Testis (tissue), 2 donors: Measurements from ENCODE around the gene RALGAPA1.

Source experiments
- POLR2A ChIP-seq: fragments of 450-650 bp; IDR thresholded peaks from one replicate; pipeline ENCODE4 v1.6.1; 2017; ENCODE audit warnings: antibody characterized with exemption, mild to moderate bottlenecking, moderate library complexity
- TF ChIP-seq, protein P1 (sequence below), 3 experiments: fragments of 450-650 bp in 2 of 3; fragments of 200-600 bp in 1 of 3; sonication (generic) in 1 of 3; IDR thresholded peaks; one replicate each; pipeline ENCODE4 v1.5.1; 2016 to 2019; ENCODE audit warnings: antibody characterized with exemption in 3 of 3, mild to moderate bottlenecking in 2 of 3, moderate library complexity in 1 of 3

DNA sequence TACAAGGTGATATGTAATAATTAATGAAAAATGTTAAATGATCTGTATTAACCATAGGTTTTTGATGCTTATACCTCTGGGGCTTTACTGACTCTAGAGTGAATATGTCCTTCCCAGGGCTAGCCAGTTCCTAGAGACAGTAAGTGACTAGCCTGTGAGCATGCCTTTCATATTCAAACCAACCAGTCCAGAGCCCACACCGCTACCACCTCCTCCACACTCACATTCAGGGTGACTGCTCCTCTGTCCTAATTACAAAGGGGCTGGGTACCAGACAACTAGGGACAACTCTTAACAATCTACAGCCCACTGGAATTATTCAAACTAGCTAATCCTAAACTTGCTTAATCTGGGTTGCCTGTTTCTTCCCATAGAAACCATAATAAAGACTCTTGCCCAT lies 49.0 kb downstream of the RALGAPA1 start:
- TF ChIP-seq, protein P1, sequence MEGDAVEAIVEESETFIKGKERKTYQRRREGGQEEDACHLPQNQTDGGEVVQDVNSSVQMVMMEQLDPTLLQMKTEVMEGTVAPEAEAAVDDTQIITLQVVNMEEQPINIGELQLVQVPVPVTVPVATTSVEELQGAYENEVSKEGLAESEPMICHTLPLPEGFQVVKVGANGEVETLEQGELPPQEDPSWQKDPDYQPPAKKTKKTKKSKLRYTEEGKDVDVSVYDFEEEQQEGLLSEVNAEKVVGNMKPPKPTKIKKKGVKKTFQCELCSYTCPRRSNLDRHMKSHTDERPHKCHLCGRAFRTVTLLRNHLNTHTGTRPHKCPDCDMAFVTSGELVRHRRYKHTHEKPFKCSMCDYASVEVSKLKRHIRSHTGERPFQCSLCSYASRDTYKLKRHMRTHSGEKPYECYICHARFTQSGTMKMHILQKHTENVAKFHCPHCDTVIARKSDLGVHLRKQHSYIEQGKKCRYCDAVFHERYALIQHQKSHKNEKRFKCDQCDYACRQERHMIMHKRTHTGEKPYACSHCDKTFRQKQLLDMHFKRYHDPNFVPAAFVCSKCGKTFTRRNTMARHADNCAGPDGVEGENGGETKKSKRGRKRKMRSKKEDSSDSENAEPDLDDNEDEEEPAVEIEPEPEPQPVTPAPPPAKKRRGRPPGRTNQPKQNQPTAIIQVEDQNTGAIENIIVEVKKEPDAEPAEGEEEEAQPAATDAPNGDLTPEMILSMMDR (IDR thresholded peaks at IDR 0.05) = no peak
- TF ChIP-seq POLR2A = no peak
